ENCODE data around the gene PSRC1.

The PSRC1 gene

DNA sequence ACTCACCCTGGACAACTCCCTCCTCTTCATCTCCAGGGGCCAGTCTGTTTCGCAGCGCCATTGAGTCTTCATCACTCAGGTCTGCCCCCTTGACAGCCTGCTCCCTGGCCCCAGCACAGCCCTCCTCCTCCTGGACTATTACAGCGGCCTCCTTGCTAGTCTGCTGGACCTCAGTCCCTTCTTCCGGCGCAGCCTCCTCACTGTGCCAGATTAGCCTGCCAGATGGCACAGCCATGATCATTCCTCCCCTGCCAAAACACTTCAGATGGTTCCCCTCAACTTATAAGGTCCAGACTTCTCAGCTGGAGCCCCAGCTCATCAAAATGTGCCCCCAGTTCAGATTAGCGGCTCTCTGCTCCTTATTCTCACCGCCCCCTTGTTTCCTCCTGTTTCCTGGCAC is 40.6 kb downstream of the PSRC1 start:
- no peak for DNase-seq

DNA sequence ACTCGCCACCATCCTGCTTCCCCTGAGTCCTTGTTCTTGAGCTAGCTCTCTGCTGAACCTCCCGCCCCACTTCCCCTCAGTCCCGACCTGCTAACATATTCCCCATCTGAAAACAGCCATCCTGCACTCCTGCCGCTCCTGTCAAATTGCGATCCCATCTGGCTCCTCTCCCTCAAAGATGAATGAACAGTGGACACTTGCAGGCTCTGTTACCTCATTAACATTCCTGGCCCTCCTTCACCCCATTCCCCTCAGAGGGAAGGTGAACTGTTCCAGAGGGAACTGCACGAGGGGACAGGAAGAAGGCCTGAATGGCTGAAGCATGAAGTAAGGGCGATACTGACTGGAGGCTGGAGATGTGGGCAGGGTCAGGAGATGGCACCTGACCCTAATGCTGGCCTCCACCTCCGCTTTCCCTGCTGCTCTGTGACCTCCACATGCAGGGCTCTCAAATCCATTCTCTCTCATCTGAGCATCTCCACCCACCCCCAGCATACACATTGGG is 41.1 kb downstream of the PSRC1 start:
- DNase-seq: no peak

DNA sequence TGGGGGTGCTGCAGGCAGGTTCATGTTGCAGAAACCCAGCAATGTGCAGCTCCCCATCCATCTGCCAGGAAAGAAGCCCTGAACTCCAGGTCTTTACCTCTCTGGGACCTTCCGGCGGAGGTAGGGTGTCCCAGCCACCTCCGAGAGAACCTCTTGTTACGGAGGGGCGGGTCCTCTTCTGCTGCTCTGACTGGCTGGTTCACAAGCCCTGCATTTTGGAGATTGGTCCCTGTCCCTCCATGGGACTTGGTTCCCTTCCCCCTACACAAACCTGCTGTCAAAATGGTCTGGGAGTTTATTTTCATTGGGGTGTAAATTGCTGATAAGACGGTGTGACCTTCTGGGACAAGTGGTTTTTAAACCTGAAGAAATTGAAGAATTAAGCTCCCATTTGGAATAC is 41.6 kb downstream of the PSRC1 start:
- DNase-seq: no peak

DNA sequence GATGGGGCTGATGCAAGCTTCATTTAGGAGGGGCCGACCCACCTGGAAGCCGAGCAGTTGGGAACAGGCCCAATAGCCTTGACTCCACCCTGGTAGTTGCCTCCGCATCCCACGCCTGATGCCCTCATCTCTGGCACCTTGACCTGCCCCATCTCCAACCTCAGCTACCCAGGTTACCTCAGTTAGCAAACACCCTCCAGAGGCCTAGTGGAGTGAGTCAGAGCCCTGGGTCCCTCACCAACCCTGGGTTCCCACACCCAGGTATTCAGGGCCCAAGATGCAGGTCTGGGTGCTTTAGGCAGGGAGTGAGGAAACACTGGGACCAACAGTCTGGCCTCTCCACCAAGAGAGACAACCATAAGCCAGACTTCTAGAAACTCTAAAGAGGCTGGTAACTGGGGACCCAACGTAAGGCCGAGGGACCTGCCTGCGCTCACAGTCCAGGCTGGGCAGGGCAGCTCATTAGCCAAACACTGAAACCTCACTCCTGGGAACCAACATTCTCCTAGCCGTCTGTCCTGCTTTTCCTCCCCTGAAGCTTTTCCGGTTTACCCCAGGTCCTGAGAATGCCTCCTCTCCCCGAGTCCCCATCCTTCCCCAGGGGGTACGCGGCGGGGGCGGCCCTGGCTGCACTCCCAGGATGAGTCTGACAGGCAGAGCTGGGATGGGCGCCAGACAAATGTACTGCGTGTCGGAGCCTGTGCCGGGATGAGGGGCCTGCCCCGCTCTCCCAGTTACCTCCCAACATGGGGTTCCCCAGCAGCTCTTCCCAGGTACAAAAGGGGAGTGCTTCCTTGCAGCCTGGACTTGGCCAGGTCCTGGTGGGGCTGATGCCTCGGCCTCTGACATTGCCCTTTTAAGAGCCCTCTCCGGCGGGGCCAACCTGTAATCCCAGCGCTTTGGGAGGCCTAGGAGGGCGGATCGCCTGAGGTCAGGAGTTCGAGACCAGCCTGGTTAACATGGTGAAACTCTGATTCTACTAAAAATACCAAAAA is 42.5 kb downstream of the PSRC1 start:
- DNase-seq: no peak

DNA sequence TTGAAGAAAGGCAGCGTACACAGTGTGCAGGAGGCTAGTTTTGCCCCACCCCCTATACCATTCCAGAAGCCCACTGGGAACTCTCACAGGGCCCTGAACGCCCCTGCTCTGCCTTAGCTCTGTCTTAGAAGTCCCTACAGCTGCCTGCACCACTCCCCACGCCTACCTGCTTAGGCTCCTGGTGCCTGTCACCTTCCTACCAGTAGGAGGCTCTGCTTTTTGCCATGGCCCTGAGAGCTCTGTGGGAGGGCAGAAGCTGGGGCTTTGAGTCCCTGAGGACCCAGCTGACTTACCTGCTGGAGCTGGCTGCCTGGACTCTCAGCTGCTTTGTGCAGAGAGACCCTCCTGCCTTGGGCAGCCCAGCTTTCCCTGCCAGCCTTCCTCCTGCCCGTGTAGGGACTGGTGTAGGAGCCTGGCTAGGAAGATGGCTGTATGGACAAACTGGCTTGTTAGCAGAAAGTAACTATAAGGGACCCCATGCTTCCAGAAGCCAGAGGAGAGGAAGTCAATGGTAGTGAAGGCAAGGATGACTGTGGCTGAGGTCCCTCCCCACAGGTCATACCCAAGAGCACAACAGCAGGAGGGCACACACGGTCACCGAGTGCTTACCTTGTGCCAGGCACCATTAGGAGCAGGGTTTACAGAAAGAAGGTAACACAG is 43.4 kb downstream of the PSRC1 start:
- no peak for DNase-seq

DNA sequence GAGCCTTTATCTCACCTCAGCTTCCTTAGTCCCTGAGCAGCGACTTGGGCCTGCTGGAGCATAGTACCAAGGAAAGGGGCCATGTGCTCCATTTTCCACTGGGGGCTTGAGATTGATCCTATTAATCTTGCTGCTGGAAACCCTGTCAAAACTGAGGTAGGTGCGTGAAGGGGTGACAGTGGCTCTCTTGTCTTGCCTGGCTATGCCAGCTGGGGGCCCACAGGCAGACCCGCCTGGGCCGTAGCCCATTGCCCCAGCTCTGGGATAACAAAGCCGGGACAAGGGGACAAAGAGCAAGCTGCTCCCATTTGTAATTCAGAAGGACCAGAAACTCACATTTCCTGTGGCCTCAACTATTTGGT is 43.9 kb downstream of the PSRC1 start:
- no peak for DNase-seq

DNA sequence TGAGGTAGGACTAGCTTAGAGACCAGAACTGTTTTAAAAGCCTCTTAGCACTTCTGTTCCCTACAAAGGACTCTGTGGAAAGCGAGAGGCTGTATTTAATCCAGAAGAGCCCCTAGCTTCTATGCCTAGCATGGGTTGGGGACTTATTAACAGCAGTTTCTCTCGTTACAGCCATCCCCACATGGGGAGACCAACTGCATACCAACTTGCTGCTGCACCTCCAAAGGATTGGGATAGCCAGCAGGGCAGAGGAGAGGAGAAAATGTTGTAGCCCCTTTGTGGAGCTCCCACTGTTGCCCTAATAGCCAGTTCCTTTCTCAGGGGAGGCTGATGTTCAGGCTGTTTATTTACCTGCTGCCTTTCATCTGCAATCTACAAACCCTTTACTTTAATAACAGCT is 44.6 kb downstream of the PSRC1 start:
- DNase-seq: no peak

DNA sequence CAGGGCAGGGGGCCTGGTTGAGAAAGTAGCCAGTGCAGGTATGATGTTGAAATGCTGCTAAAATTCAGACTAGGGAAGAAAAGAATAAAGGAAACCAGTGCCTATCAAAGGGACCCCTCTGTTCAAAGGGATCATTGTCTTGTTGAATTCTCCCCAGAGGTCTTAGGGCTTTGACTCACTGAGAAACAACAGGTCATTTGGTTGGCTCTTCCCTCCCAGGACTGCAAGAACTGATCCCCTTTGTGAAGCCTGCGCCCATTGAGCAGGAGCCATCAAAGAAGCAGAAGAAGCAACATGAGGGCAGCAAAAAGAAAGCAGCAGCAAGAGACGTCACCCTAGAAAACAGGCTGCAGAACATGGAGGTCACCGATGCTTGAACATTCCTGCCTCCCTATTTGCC is 45.4 kb downstream of the PSRC1 start:
- DNase-seq: no peak

DNA sequence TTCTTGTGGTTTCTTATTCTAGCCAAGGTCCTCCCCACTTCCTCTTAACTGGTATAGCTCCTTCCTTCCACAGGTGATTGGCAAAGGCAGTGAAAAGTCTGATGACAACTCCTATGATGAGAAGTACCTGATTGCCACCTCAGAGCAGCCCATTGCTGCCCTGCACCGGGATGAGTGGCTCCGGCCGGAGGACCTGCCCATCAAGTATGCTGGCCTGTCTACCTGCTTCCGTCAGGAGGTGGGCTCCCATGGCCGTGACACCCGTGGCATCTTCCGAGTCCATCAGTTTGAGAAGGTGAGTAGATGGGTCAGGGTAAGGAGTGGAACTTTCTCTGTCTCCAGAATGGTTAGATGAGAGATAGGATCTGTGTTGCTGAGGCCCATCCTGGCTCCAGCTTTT is 47.8 kb downstream of the PSRC1 start:
- no peak for DNase-seq

DNA sequence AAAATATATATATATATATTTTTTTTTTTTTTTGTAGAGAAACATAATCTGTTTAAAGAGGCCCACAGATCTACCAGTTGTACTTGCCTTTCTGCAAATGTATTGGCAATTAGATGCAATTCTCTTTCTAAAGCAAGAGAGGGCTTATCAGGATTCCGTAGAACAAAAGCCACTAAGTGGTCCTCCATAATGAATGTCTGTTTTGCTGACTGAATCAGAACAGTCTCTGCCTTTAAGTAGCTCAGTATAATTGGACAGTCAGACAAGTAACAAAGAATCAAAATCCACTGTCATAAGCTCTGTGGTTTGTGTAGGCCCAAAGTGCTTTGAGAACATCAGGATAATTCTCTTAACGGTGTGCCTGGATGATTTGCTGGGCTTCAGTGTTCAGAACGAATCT is 51.9 kb downstream of the PSRC1 start:
- no peak for DNase-seq

Data from activated naive CD4-positive, alpha-beta T cell (primary cell).